DMS 273 (cell line): Measurements from ENCODE around the gene DUSP22.
"Not testable (repeated sequence)": the region's sequence is repeated elsewhere in the genome, so short reads cannot be mapped to it uniquely, and the experiment has no call there.

Experiments
- DNase-seq: peaks from one replicate; lab custom pipeline; 2025; ENCODE audit not compliant: unreplicated experiment; lab: John Stamatoyannopoulos, UW

The DUSP22 gene

GRCh38 chr6:322940-323729, 30.8 kb downstream of the DUSP22 start:
- no peak for DNase-seq

- DNase-seq = no peak
These were observed 31.4 kb downstream of the DUSP22 start for GRCh38 chr6:323730-324088.

- no peak for DNase-seq
These were observed 31.9 kb downstream of the DUSP22 start for GRCh38 chr6:324116-324728.

GRCh38 chr6:324729-325125, 32.4 kb downstream of the DUSP22 start:
- DNase-seq = no peak

GRCh38 chr6:325161-325860, 33.0 kb downstream of the DUSP22 start:
- not testable (repeated sequence) for DNase-seq

GRCh38 chr6:326066-326465, 33.8 kb downstream of the DUSP22 start:
- DNase-seq = not testable (repeated sequence)

GRCh38 chr6:326896-327537, 34.7 kb downstream of the DUSP22 start:
- DNase-seq = no peak

- no peak for DNase-seq
These were observed 35.3 kb downstream of the DUSP22 start for GRCh38 chr6:327538-328116.

GRCh38 chr6:328136-328670, 35.9 kb downstream of the DUSP22 start:
- DNase-seq = no peak

GRCh38 chr6:328924-329323, 36.6 kb downstream of the DUSP22 start:
- no peak for DNase-seq

GRCh38 chr6:329888-330691, 37.8 kb downstream of the DUSP22 start:
- DNase-seq = no peak

GRCh38 chr6:330948-331347, 38.7 kb downstream of the DUSP22 start:
- no peak for DNase-seq

GRCh38 chr6:331622-332521, 39.6 kb downstream of the DUSP22 start:
- DNase-seq = no peak

GRCh38 chr6:332671-333070, 40.4 kb downstream of the DUSP22 start:
- DNase-seq = no peak

- no peak for DNase-seq
These were observed 41.2 kb downstream of the DUSP22 start for GRCh38 chr6:333379-334002.

GRCh38 chr6:334536-335510, 42.5 kb downstream of the DUSP22 start:
- no peak for DNase-seq

- DNase-seq = no peak
These were observed 43.3 kb downstream of the DUSP22 start for GRCh38 chr6:335572-335971.
